HG02852 (cell line): ENCODE data around the gene SPATA18.
"Not testable (repeated sequence)": the region's sequence is repeated elsewhere in the genome, so short reads cannot be mapped to it uniquely, and the experiment has no call there.

Experiments used
- ATAC-seq: cut with Tn5 transposase; IDR thresholded peaks from one replicate; pipeline ENCODE4 v1.9.1; 2021; ENCODE audit warnings: mild to moderate bottlenecking, moderate library complexity; ENCODE audit not compliant: unreplicated experiment

SPATA18 gene

GRCh38 chr4:52105276-52105675 lies 54.2 kb downstream of the SPATA18 start:
- no peak for ATAC-seq

- ATAC-seq, result no peak
Observed at GRCh38 chr4:52106191-52106590, 55.1 kb downstream of the SPATA18 start.

GRCh38 chr4:52106660-52107059 lies 55.6 kb downstream of the SPATA18 start:
- ATAC-seq, result no peak

GRCh38 chr4:52107336-52107735 lies 56.2 kb downstream of the SPATA18 start:
- no peak for ATAC-seq

GRCh38 chr4:52107745-52108144 lies 56.6 kb downstream of the SPATA18 start:
- ATAC-seq, result no peak

GRCh38 chr4:52110171-52110570 lies 59.1 kb downstream of the SPATA18 start:
- no peak for ATAC-seq

- no peak for ATAC-seq
Observed at GRCh38 chr4:52111995-52112394, 60.9 kb downstream of the SPATA18 start.

GRCh38 chr4:52112411-52112810 lies 61.3 kb downstream of the SPATA18 start:
- no peak for ATAC-seq

GRCh38 chr4:52116641-52117040 lies 65.5 kb downstream of the SPATA18 start:
- ATAC-seq, result no peak

GRCh38 chr4:52126226-52126625 lies 75.1 kb downstream of the SPATA18 start:
- no peak for ATAC-seq

- no peak for ATAC-seq
Observed at GRCh38 chr4:52126966-52127365, 75.9 kb downstream of the SPATA18 start.

- no peak for ATAC-seq
Observed at GRCh38 chr4:52135171-52135570, 84.1 kb downstream of the SPATA18 start.

GRCh38 chr4:52137152-52137551 lies 86.0 kb downstream of the SPATA18 start:
- ATAC-seq, result not testable (repeated sequence)

GRCh38 chr4:52142816-52143215 lies 91.7 kb downstream of the SPATA18 start:
- no peak for ATAC-seq

- no peak for ATAC-seq
Observed at GRCh38 chr4:52143815-52144214, 92.7 kb downstream of the SPATA18 start.

- ATAC-seq, result no peak
Observed at GRCh38 chr4:52144372-52144771, 93.3 kb downstream of the SPATA18 start.
